SK-N-MC (cell line): Measurements from ENCODE around the gene PVALEF.
A peak's percentile ranks its signal among the peaks of the same experiment; 100 is the strongest.

Source experiments
- DNase-seq: peaks from one replicate; pipeline ENCODE4 v3.0.0-alpha.2; 2011; ENCODE audit warnings: low read depth, low spot score
- H3K27ac ChIP-seq: fragments of 200-600 bp; sonication (generic); 2 replicates; pipeline ENCODE4 v1.5.1; 2016; ENCODE audit warnings: mixed run types
- H3K36me3 ChIP-seq: fragments of 200-600 bp; sonication (generic); 2 replicates; pipeline ENCODE4 v1.6.1; 2017; ENCODE audit warnings: antibody characterized with exemption, low read length, mixed read lengths; ENCODE audit not compliant: insufficient read depth
- H3K4me3 ChIP-seq: fragments of 200-600 bp; sonication (generic); 2 replicates; pipeline ENCODE4 v1.5.1; 2016
- H3K9ac ChIP-seq: fragments of 200-600 bp; sonication (generic); 2 replicates; pipeline ENCODE4 v1.8.0; 2017; ENCODE audit warnings: mixed run types, mixed read lengths; ENCODE audit not compliant: insufficient read length
- H3K9me3 ChIP-seq: fragments of 200-600 bp; sonication (generic); 2 replicates; pipeline ENCODE4 v1.6.1; 2017; ENCODE audit warnings: low read depth, mild to moderate bottlenecking, antibody characterized with exemption, low read length, moderate library complexity, mixed read lengths
- EZH2 ChIP-seq: fragments of 200-600 bp; sonication (generic); IDR thresholded peaks from one replicate; pipeline ENCODE4 v1.6.1; 2017; ENCODE audit warnings: antibody characterized with exemption
- FOXP2 ChIP-seq: optimal IDR thresholded peaks from 2 replicates; pipeline ENCODE3; 2011; ENCODE audit warnings: mild to moderate bottlenecking, moderate library complexity; ENCODE audit not compliant: insufficient read depth; ENCODE audit errors: extremely low read length, control extremely low read depth
- POLR2AphosphoS5 ChIP-seq: IDR thresholded peaks from 2 replicates; pipeline ENCODE4 v1.6.1; 2012; ENCODE audit warnings: mild to moderate bottlenecking, low read depth, low read length, borderline replicate concordance

Gene PVALEF

GRCh38 chr17:81165246-81166032 is at the start of gene PVALEF:
TSS of gene PVALEF (plus strand) at chr17:81165507. CDS start at chr17:81181227, 15,720 bp downstream.
- peak within 1 kb of the TSS; percentile 32 for H3K9ac ChIP-seq
- H3K36me3 ChIP-seq, result no peaks in the 10 kb centered on the region
- H3K4me3 ChIP-seq, result no peak within 1 kb of the TSS
- no peak for DNase-seq
- no peaks in the 10 kb centered on the region for H3K9me3 ChIP-seq
- TF ChIP-seq POLR2AphosphoS5 (no peak), FOXP2 (no peak), EZH2 (no peak)
- no peak within 1 kb of the TSS; the same call in 1 of the 2 replicates for H3K27ac ChIP-seq

GRCh38 chr17:81115749-81116464 is 49.4 kb upstream of the PVALEF start:
- H3K4me3 ChIP-seq, result no peak overlapping the region
- no peak overlapping the region for H3K9ac ChIP-seq
- DNase-seq, result no peak
- no peaks in the 10 kb centered on the region for H3K36me3 ChIP-seq
- H3K27ac ChIP-seq, result no peak overlapping the region
- no peak for TF ChIP-seq EZH2
- no peak for TF ChIP-seq FOXP2
- TF ChIP-seq POLR2AphosphoS5, result no peak
- no peaks in the 10 kb centered on the region for H3K9me3 ChIP-seq

GRCh38 chr17:81116704-81117103 is 48.6 kb upstream of the PVALEF start:
- H3K36me3 ChIP-seq, result no peaks in the 10 kb centered on the region
- no peak overlapping the region for H3K9ac ChIP-seq
- no peaks in the 10 kb centered on the region for H3K9me3 ChIP-seq
- DNase-seq, result no peak
- H3K27ac ChIP-seq, result no peak overlapping the region
- no peak overlapping the region for H3K4me3 ChIP-seq
- TF ChIP-seq FOXP2, result no peak
- no peak for TF ChIP-seq EZH2
- no peak for TF ChIP-seq POLR2AphosphoS5

- Histone ChIP-seq H3K4me3 (no peak overlapping the region), H3K36me3 (no peaks in the 10 kb centered on the region)
- DNase-seq, result no peak
These were observed 47.6 kb upstream of the PVALEF start for GRCh38 chr17:81117672-81118198.

GRCh38 chr17:81118308-81119221 is 46.7 kb upstream of the PVALEF start:
- H3K4me3 ChIP-seq, result peak overlapping the region; percentile 83
- no peaks in the 10 kb centered on the region for H3K9me3 ChIP-seq
- no peaks in the 10 kb centered on the region for H3K36me3 ChIP-seq
- no peak for DNase-seq
- TF ChIP-seq EZH2 (no peak), POLR2AphosphoS5 (no peak), FOXP2 (no peak)
- H3K27ac ChIP-seq, result no peak overlapping the region
- no peak overlapping the region for H3K9ac ChIP-seq

More at GRCh38 chr17:81117672-81118198, 47.6 kb upstream of the PVALEF start:
- Histone ChIP-seq H3K27ac (0 out of 2 replicates have a peak overlapping the region, but pooled peaks have one; percentile 25), H3K9me3 (no peaks in the 10 kb centered on the region), H3K9ac (no peak overlapping the region)
- no peak for TF ChIP-seq FOXP2
- no peak for TF ChIP-seq POLR2AphosphoS5
- no peak for TF ChIP-seq EZH2

- Histone ChIP-seq H3K36me3 (no peaks in the 10 kb centered on the region), H3K27ac (no peak overlapping the region), H3K9me3 (no peaks in the 10 kb centered on the region), H3K9ac (peak overlapping the region; percentile 64), H3K4me3 (peak overlapping the region; percentile 83)
- TF ChIP-seq FOXP2 (no peak), POLR2AphosphoS5 (no peak), EZH2 (no peak)
- peak; percentile 64 for DNase-seq
These were observed 45.8 kb upstream of the PVALEF start for GRCh38 chr17:81119223-81120148.

- Histone ChIP-seq H3K27ac (no peak overlapping the region), H3K9me3 (no peaks in the 10 kb centered on the region), H3K36me3 (no peaks in the 10 kb centered on the region), H3K9ac (no peak overlapping the region), H3K4me3 (no peak overlapping the region)
- TF ChIP-seq EZH2 (no peak), FOXP2 (no peak), POLR2AphosphoS5 (no peak)
- no peak for DNase-seq
These were observed 45.2 kb upstream of the PVALEF start for GRCh38 chr17:81120149-81120484.
